Karpas-422 (cell line): Measurements from ENCODE around the gene UHRF1. TPM values are rescaled to one million over a fixed set of nuclear protein-coding genes. Genes with fewer than 3 reads are reported as not detected.
"Not testable (repeated sequence)": the region's sequence is repeated elsewhere in the genome, so short reads cannot be mapped to it uniquely, and the experiment has no call there.

Source experiments
- DNase-seq: peaks from one replicate; pipeline ENCODE4 v3.0.0-alpha.2; 2015
- H2AFZ ChIP-seq: fragments of 200-600 bp; sonication (generic); 2 replicates; pipeline ENCODE4 v1.6.1; 2014; ENCODE audit warnings: antibody characterized with exemption, low read length, mixed read lengths
- H3K27ac ChIP-seq: fragments of 200-600 bp; sonication (generic); 2 replicates; pipeline ENCODE4 v1.5.1; 2014; ENCODE audit warnings: mild to moderate bottlenecking, low read length, moderate library complexity
- H3K27me3 ChIP-seq: fragments of 200-600 bp; sonication (generic); 2 replicates; pipeline ENCODE4 v1.6.1; 2014; ENCODE audit warnings: low read length, mixed read lengths
- H3K36me3 ChIP-seq: fragments of 200-600 bp; sonication (generic); 2 replicates; pipeline ENCODE4 v1.6.1; 2014; ENCODE audit warnings: low read length, mixed read lengths; ENCODE audit not compliant: insufficient read depth
- H3K4me1 ChIP-seq: fragments of 200-600 bp; sonication (generic); 2 replicates; pipeline ENCODE4 v1.6.1; 2014; ENCODE audit warnings: mild to moderate bottlenecking, low read length, mixed read lengths
- H3K4me2 ChIP-seq: fragments of 200-600 bp; sonication (generic); 2 replicates; pipeline ENCODE4 v1.6.1; 2014; ENCODE audit warnings: low read length, low read depth, mild to moderate bottlenecking; ENCODE audit not compliant: poor library complexity, severe bottlenecking
- H3K4me3 ChIP-seq: fragments of 200-600 bp; sonication (generic); 2 replicates; pipeline ENCODE4 v1.5.1; 2014; ENCODE audit warnings: mild to moderate bottlenecking, antibody characterized with exemption, low read length, mixed read lengths
- H3K79me2 ChIP-seq: fragments of 200-600 bp; sonication (generic); 2 replicates; pipeline ENCODE4 v1.6.1; 2014; ENCODE audit warnings: mild to moderate bottlenecking, low read length, mixed read lengths
- H3K9ac ChIP-seq: fragments of 200-600 bp; sonication (generic); 2 replicates; pipeline ENCODE4 v1.6.0; 2014; ENCODE audit warnings: low read length
- H3K9me2 ChIP-seq: fragments of 200-600 bp; sonication (generic), shearing (Covaris generic); replicated peaks from 2 replicates; pipeline ENCODE4 v1.6.0; 2014; ENCODE audit warnings: mild to moderate bottlenecking, low read length, moderate library complexity; ENCODE audit not compliant: insufficient read depth
- H3K9me3 ChIP-seq: fragments of 300-700, 200-600 bp; sonication (generic); 2 replicates; pipeline ENCODE4 v1.6.1; 2014; ENCODE audit warnings: low read length, mixed read lengths
- H4K20me1 ChIP-seq: fragments of 200-600 bp; sonication (generic); 2 replicates; pipeline ENCODE4 v1.6.1; 2014; ENCODE audit warnings: mild to moderate bottlenecking, antibody characterized with exemption, low read length, low read depth; ENCODE audit not compliant: insufficient read depth
- total RNA-seq: library from RNA; depleted of rRNA; stranded (reverse); fragments of >200 nt; shearing (Covaris generic); gene quantifications from 2 replicates; pipeline ENCODE4 v1.2.3, GENCODE V29; 2014; ENCODE audit warnings: low replicate concordance

Gene UHRF1
- total RNA-seq, 1 experiment from 2014 or later = 13.6 TPM

GRCh38 chr19:4932711-4933110 lies 23.4 kb downstream of the UHRF1 start:
- H3K79me2 ChIP-seq = peaks cover 5% of the 10 kb centered on the region; the same call in 1 of the 2 replicates
- no peak for DNase-seq
- H3K4me2 ChIP-seq = no peak overlapping the region
- H4K20me1 ChIP-seq = 0 out of 2 replicates have a peak, but pooled peaks cover 4% of the 10 kb centered on the region
- H3K9me2 ChIP-seq = no peaks in the 10 kb centered on the region
- H3K27ac ChIP-seq = no peak overlapping the region
- peaks cover 15% of the 10 kb centered on the region; the same call in 1 of the 2 replicates for H3K36me3 ChIP-seq
- no peaks in the 10 kb centered on the region for H3K9me3 ChIP-seq
- no peaks in the 10 kb centered on the region for H3K27me3 ChIP-seq
- H2AFZ ChIP-seq = no peak overlapping the region
- H3K4me1 ChIP-seq = no peaks in the 10 kb centered on the region
- H3K9ac ChIP-seq = no peak overlapping the region
- no peak overlapping the region for H3K4me3 ChIP-seq

GRCh38 chr19:4933528-4933927 lies 24.2 kb downstream of the UHRF1 start:
- Histone ChIP-seq H3K9me3 (no peaks in the 10 kb centered on the region), H3K9ac (no peak overlapping the region), H3K4me2 (no peak overlapping the region), H3K27me3 (no peaks in the 10 kb centered on the region), H3K36me3 (peaks cover 15% of the 10 kb centered on the region; the same call in 1 of the 2 replicates), H3K79me2 (peaks cover 6% of the 10 kb centered on the region; the same call in 1 of the 2 replicates), H2AFZ (no peak overlapping the region), H3K4me3 (no peak overlapping the region), H3K9me2 (no peaks in the 10 kb centered on the region), H3K4me1 (no peaks in the 10 kb centered on the region), H4K20me1 (0 out of 2 replicates have a peak, but pooled peaks cover 6% of the 10 kb centered on the region), H3K27ac (no peak overlapping the region)
- DNase-seq = no peak

- peaks cover 9% of the 10 kb centered on the region; the same call in 1 of the 2 replicates for H3K79me2 ChIP-seq
- no peak overlapping the region for H3K27ac ChIP-seq
- H3K9me2 ChIP-seq = no peaks in the 10 kb centered on the region
- H3K27me3 ChIP-seq = no peaks in the 10 kb centered on the region
- no peaks in the 10 kb centered on the region for H3K4me1 ChIP-seq
- no peak for DNase-seq
- no peak overlapping the region for H2AFZ ChIP-seq
- no peak overlapping the region for H3K4me2 ChIP-seq
- no peak overlapping the region for H3K9ac ChIP-seq
- H3K36me3 ChIP-seq = peaks cover 15% of the 10 kb centered on the region; the same call in 1 of the 2 replicates
- H3K4me3 ChIP-seq = no peak overlapping the region
- H4K20me1 ChIP-seq = 0 out of 2 replicates have a peak, but pooled peaks cover 6% of the 10 kb centered on the region
- H3K9me3 ChIP-seq = no peaks in the 10 kb centered on the region
Observed at GRCh38 chr19:4935444-4935843, 26.1 kb downstream of the UHRF1 start.

GRCh38 chr19:4937060-4937459 lies 27.8 kb downstream of the UHRF1 start:
- H3K9ac ChIP-seq = no peak overlapping the region
- H3K4me3 ChIP-seq = no peak overlapping the region

GRCh38 chr19:4938461-4938860 lies 29.2 kb downstream of the UHRF1 start:
- H3K27ac ChIP-seq, H3K4me1 ChIP-seq, H3K9me3 ChIP-seq, H3K79me2 ChIP-seq, H3K4me2 ChIP-seq, H3K4me3 ChIP-seq, H3K9ac ChIP-seq, DNase-seq, H2AFZ ChIP-seq, H4K20me1 ChIP-seq, H3K27me3 ChIP-seq, H3K9me2 ChIP-seq: not testable (repeated sequence)
- H3K36me3 ChIP-seq = peaks cover 13% of the 10 kb centered on the region; the same call in 1 of the 2 replicates

More at GRCh38 chr19:4937060-4937459, 27.8 kb downstream of the UHRF1 start:
- peaks cover 15% of the 10 kb centered on the region; the same call in 1 of the 2 replicates for H3K36me3 ChIP-seq
- 0 out of 2 replicates have a peak, but pooled peaks cover 6% of the 10 kb centered on the region for H4K20me1 ChIP-seq
- no peaks in the 10 kb centered on the region for H3K27me3 ChIP-seq
- H3K9me3 ChIP-seq = no peaks in the 10 kb centered on the region
- H3K27ac ChIP-seq = no peak overlapping the region
- no peak overlapping the region for H3K4me2 ChIP-seq
- peaks cover 9% of the 10 kb centered on the region; the same call in 1 of the 2 replicates for H3K79me2 ChIP-seq
- no peak overlapping the region for H2AFZ ChIP-seq
- no peak for DNase-seq
- no peaks in the 10 kb centered on the region for H3K4me1 ChIP-seq
- H3K9me2 ChIP-seq = no peaks in the 10 kb centered on the region

GRCh38 chr19:4939466-4939865 lies 30.2 kb downstream of the UHRF1 start:
- Histone ChIP-seq H4K20me1 (0 out of 2 replicates have a peak, but pooled peaks cover 6% of the 10 kb centered on the region), H3K9me3 (no peaks in the 10 kb centered on the region), H3K27ac (no peak overlapping the region), H3K9ac (no peak overlapping the region), H3K27me3 (no peaks in the 10 kb centered on the region), H3K4me2 (no peak overlapping the region), H3K9me2 (no peaks in the 10 kb centered on the region), H3K4me1 (no peaks in the 10 kb centered on the region), H3K79me2 (peaks cover 9% of the 10 kb centered on the region; the same call in 1 of the 2 replicates), H3K4me3 (no peak overlapping the region), H2AFZ (no peak overlapping the region), H3K36me3 (peaks cover 8% of the 10 kb centered on the region; the same call in 1 of the 2 replicates)
- DNase-seq = no peak

GRCh38 chr19:4941638-4942169 lies 32.4 kb downstream of the UHRF1 start:
- H3K36me3 ChIP-seq, H4K20me1 ChIP-seq, DNase-seq, H3K9me2 ChIP-seq, H3K9me3 ChIP-seq, H2AFZ ChIP-seq, H3K4me1 ChIP-seq, H3K79me2 ChIP-seq, H3K4me2 ChIP-seq, H3K9ac ChIP-seq, H3K4me3 ChIP-seq, H3K27me3 ChIP-seq, H3K27ac ChIP-seq: not testable (repeated sequence)

GRCh38 chr19:4950650-4951049 lies 41.3 kb downstream of the UHRF1 start:
- not testable (repeated sequence) for H2AFZ ChIP-seq, H3K4me3 ChIP-seq, H3K9me2 ChIP-seq, DNase-seq, H4K20me1 ChIP-seq, H3K79me2 ChIP-seq, H3K9me3 ChIP-seq, H3K4me1 ChIP-seq, H3K36me3 ChIP-seq, H3K27ac ChIP-seq, H3K27me3 ChIP-seq, H3K9ac ChIP-seq, H3K4me2 ChIP-seq
